GM12892 (cell line): ENCODE measurements around the gene DST.

Experiments
- POLR2A ChIP-seq: IDR thresholded peaks from 2 replicates; pipeline ENCODE4 v1.6.1; 2011; ENCODE audit warnings: low read depth, low read length, control low read depth
- POLR2AphosphoS5 ChIP-seq: IDR thresholded peaks from 2 replicates; pipeline ENCODE4 v1.6.1; 2011; ENCODE audit warnings: low read depth, low read length, control low read depth

DNA sequence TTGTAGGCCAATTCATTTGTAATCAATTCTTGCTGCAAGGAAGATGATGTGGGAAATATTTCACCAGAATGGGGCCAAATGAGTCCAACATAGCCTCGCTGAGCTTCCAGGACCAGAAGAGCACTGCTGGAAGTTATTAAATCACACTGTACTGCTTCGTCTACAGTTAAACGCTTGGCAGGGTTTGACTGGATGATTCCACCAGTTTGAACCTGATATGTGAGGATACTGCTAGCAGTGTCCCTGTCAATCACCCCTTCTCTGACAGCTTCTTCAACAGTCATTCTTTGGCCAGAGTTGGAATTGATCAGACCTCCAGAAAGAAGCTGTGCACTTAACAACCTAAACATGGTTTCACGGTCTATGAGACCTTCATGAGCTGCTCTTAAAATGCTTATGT is 34.4 kb downstream of the DST start:
- TF ChIP-seq POLR2A, result no peak
- TF ChIP-seq POLR2AphosphoS5, result no peak
